K562 (cell line): ENCODE data around the gene CNPY4. TPM values are rescaled to one million over a fixed set of nuclear protein-coding genes. Genes with fewer than 3 reads are reported as not detected.

Experiments
- ASH1L ChIP-seq: fragments of 450-650 bp; IDR thresholded peaks from 2 replicates; pipeline ENCODE4 v1.6.1; 2018; ENCODE audit warnings: borderline replicate concordance, mild to moderate bottlenecking, low read depth; ENCODE audit not compliant: partially characterized antibody
- CBFA2T3 ChIP-seq: fragments of 450-650 bp; IDR thresholded peaks from 2 replicates; pipeline ENCODE4 v1.6.1; 2017
- CREB5 ChIP-seq: fragments of 250-450 bp; sonication (Bioruptor Pico); IDR thresholded peaks from 2 replicates; pipeline ENCODE4 v1.5.0; 2020; ENCODE audit warnings: mild to moderate bottlenecking
- E4F1 ChIP-seq: fragments of 250-450 bp; sonication (Bioruptor Pico); IDR thresholded peaks from 2 replicates; pipeline ENCODE4 v1.5.0; 2021; ENCODE audit warnings: mild to moderate bottlenecking, borderline replicate concordance
- EWSR1 ChIP-seq: fragments of 450-650 bp; IDR thresholded peaks from 2 replicates; pipeline ENCODE4 v1.6.1; 2018; ENCODE audit warnings: borderline replicate concordance, mild to moderate bottlenecking, low read depth, moderate library complexity; ENCODE audit not compliant: partially characterized antibody
- GABPB2 ChIP-seq: fragments of 250-450 bp; sonication (Bioruptor Pico); conservative IDR thresholded peaks from 2 replicates; pipeline ENCODE4 v1.5.1; 2021; ENCODE audit warnings: mild to moderate bottlenecking
- HCFC1 ChIP-seq: IDR thresholded peaks from 2 replicates; pipeline ENCODE4 v1.6.1; 2012; ENCODE audit warnings: low read depth, low read length, improper control_type of control experiment
- MAZ ChIP-seq, 2 experiments: fragments of 450-650 bp in 1 of 2; sonication (generic) in 1 of 2; formaldehyde crosslinking; IDR thresholded peaks in 1 of 2; conservative IDR thresholded peaks in 1 of 2; 2 replicates each; pipeline versions ENCODE4 v1.4.0 to v1.5.0; 2020; ENCODE audit warnings: mild to moderate bottlenecking in 1 of 2, missing genetic modification reagents in 1 of 2
- MTA1 ChIP-seq: fragments of 450-650 bp; IDR thresholded peaks from 2 replicates; pipeline ENCODE4 v1.6.1; 2017; ENCODE audit warnings: borderline replicate concordance
- PCBP1 ChIP-seq: fragments of 200-400 bp; formaldehyde crosslinking; IDR thresholded peaks from 2 replicates; pipeline ENCODE4 v1.6.1; 2018; ENCODE audit warnings: mild to moderate bottlenecking, low read depth, low read length; ENCODE audit not compliant: poor library complexity, severe bottlenecking
- SOX6 ChIP-seq: fragments of 450-650 bp; IDR thresholded peaks from 2 replicates; pipeline ENCODE4 v1.6.1; 2014; ENCODE audit warnings: mild to moderate bottlenecking
- TCF7L2 ChIP-seq: fragments of 150-350 bp; IDR thresholded peaks from 2 replicates; pipeline ENCODE4 v1.6.1; 2016; ENCODE audit warnings: low read depth, mild to moderate bottlenecking, low read length, moderate library complexity
- THAP12 ChIP-seq: fragments of 250-450 bp; sonication (Bioruptor Pico); IDR thresholded peaks from 2 replicates; pipeline ENCODE4 v1.9.0; 2021; ENCODE audit warnings: mild to moderate bottlenecking, inconsistent platforms
- ZBTB7A ChIP-seq: IDR thresholded peaks from 2 replicates; pipeline ENCODE4 v1.6.1; 2011; ENCODE audit warnings: low read depth, mild to moderate bottlenecking, low read length, moderate library complexity, borderline replicate concordance; ENCODE audit not compliant: control insufficient read depth
- ZNF165 ChIP-seq: fragments of 250-450 bp; sonication (Bioruptor Pico); IDR thresholded peaks from 2 replicates; pipeline ENCODE4 v1.4.0; 2020; ENCODE audit warnings: borderline replicate concordance
- ZNF280A ChIP-seq: fragments of 450-650 bp; IDR thresholded peaks from 2 replicates; pipeline ENCODE4 v1.6.1; 2018; ENCODE audit warnings: mild to moderate bottlenecking, low read depth; ENCODE audit not compliant: partially characterized antibody
- ZNF445 ChIP-seq: fragments of 250-450 bp; sonication (Bioruptor Pico); IDR thresholded peaks from 2 replicates; pipeline ENCODE4 v1.4.0; 2020; ENCODE audit warnings: low read depth, mild to moderate bottlenecking, moderate library complexity
- ZNF561 ChIP-seq: fragments of 450-650 bp; formaldehyde crosslinking; conservative IDR thresholded peaks from 2 replicates; pipeline ENCODE4 v1.4.0; 2020; ENCODE audit warnings: mild to moderate bottlenecking, moderate library complexity
- polyA plus RNA-seq, 8 experiments: library from polyadenylated mRNA; depleted of rRNA in 4 of 8; stranded (reverse) in 5 of 8; unstranded in 3 of 8; fragments of >200 nt; fragmentation: Nextera tagmentation in 2 of 8; fragmentation: Illumina TruSeq in 1 of 8; extraction: Ambion mirVana in 2 of 8; extraction: Trizol in 1 of 8; gene quantifications; 2 replicates each; pipeline versions ENCODE4 v1.2.1 to v1.2.3, GENCODE V29; 2011 to 2014; ENCODE audit warnings: inconsistent platforms in 1 of 8, missing spikeins in 1 of 8
- total RNA-seq, 7 experiments: library from RNA; depleted of rRNA in 6 of 7; stranded (reverse); fragments of >200 nt in 6 of 7; fragmentation: Illumina TruSeq in 2 of 7; extraction: Trizol in 2 of 7; gene quantifications; 2 replicates each; pipeline versions ENCODE4 v1.2.1 to v1.2.3, GENCODE V29; 2011 to 2021; ENCODE audit warnings: low replicate concordance in 1 of 7

The CNPY4 gene
- total and polyA plus RNA-seq, 9 of the 15 experiments (the other 6 are each of a cell fraction or from before 2014, with no cell fraction given) = 1.9 to 11.2 (median 7.0) TPM

- TF ChIP-seq THAP12 (CRISPR knock-in tag) (no peak; the same call in 1 of the 2 replicates), EWSR1 (no peak), ZNF165 (CRISPR knock-in tag) (no peak), TCF7L2 (peak; percentile 93), ZNF445 (CRISPR knock-in tag) (no peak), HCFC1 (peak; percentile 30), SOX6 (0 out of 2 replicates have a peak, but pooled peaks have one; percentile 6), ZNF280A (no peak), GABPB2 (CRISPR knock-in tag) (no peak), MAZ (CRISPR knock-in tag; conservative IDR thresholded peaks at IDR 0.05 in 1 of 2, IDR thresholded peaks at IDR 0.05 in 1 of 2) (peak; percentile 91 to 93), CBFA2T3 (no peak; the same call in 1 of the 2 replicates), ASH1L (peak; percentile 71), MTA1 (no peak), CREB5 (CRISPR knock-in tag) (no peak), E4F1 (CRISPR knock-in tag) (no peak), PCBP1 (peak; percentile 49), ZNF561 (no peak), ZBTB7A (peak; percentile 69; the same call in 1 of the 2 replicates)
Measured at GRCh38 chr7:100126931-100127865, 7.8 kb downstream of the CNPY4 start, which contains the start of gene MBLAC1 (continued).
